ENCODE measurements around the gene GSTM4.

GSTM4 gene

DNA sequence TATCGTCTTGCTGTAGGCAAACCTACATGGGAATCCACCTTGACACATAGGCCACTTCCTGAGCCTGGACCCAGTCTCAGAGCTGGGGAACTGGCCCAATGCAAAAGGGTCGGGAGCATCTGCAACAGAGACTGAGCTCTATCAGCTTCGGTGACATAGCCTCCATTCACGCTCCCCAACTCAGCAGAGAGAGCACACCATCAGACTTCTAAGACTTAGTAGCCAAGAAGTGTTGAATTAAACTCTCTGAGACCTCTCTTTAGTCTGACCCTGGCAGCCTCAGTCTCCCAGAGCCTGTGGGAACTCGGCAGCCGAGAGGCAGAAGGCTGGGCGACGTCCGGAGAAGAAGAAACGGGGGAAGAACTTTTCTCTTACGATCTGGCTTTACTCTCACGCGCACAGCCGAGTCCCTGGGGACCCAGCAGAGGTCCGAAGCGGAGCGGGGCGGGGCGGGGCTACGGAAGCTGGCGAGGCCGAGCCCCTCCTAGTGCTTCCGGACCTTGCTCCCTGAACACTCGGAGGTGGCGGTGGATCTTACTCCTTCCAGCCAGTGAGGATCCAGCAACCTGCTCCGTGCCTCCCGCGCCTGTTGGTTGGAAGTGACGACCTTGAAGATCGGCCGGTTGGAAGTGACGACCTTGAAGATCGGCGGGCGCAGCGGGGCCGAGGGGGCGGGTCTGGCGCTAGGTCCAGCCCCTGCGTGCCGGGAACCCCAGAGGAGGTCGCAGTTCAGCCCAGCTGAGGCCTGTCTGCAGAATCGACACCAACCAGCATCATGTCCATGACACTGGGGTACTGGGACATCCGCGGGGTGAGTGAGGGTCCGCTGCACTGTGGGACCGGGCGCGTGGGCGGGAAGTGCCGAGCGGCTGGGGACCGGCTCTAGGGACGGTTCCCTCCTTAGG is at the start of gene GSTM4:
TSS of gene GSTM4 (plus strand) at position 485 of the 905 bp plus-strand sequence. CDS start at position 776, 291 bp downstream.
- peak; percentile 43 for DNase-seq (ENCODE audit: low read depth, low spot score)

DNA sequence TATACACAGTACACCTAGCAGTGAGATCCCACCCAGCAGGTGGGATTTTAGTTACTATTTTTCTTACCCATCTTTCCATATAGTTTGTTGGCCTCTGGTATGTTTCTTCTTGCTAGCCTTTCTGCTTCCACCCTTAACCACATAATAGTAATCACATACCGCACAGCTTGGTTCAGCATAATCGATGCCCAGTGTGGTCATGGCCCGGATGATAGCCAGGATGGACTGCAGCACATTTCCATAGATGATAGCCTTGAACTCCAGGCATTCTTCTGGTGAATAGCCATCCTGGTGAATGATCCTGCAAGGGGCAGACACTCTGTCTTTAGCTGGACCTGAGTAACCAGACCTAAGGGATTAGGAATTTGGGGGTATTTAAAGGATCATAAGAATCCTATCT is 46.0 kb upstream of the GSTM4 start:
- DNase-seq (ENCODE audit: low read depth, low spot score) = no peak

DNA sequence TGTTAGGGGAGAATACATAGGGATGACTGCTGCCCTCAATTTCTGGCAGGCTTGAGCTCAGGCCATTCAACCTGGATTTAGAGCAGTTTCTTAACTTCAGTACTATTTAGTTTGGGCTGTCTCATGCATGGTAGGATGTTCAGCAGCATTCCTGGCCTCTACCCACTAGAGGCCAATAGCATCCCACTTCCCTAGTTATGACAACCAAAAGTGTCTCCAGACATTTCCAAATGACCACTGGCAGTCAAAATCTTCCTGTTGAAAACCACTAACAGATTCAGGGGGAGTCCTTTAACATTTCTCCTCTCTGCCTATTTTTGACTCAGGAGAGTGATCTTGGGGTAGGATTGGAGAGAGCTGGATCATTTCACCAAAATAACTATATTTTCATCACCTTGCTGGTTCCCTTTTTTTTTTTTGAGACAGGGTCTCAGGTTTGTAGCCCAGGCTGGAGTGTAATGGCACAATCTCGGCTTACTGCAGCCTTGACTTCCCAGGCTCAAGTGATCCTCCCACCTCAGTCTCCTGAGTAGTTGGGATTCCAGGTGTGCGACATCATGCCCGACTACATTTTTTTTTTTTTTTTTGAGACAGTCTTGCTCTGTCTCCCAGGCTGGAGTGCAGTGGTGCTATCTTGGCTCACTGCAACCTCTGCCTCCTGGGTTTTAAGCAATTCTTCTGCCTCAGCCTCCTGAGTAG is 45.1 kb upstream of the GSTM4 start:
- no peak for DNase-seq (ENCODE audit: low read depth, low spot score)

DNA sequence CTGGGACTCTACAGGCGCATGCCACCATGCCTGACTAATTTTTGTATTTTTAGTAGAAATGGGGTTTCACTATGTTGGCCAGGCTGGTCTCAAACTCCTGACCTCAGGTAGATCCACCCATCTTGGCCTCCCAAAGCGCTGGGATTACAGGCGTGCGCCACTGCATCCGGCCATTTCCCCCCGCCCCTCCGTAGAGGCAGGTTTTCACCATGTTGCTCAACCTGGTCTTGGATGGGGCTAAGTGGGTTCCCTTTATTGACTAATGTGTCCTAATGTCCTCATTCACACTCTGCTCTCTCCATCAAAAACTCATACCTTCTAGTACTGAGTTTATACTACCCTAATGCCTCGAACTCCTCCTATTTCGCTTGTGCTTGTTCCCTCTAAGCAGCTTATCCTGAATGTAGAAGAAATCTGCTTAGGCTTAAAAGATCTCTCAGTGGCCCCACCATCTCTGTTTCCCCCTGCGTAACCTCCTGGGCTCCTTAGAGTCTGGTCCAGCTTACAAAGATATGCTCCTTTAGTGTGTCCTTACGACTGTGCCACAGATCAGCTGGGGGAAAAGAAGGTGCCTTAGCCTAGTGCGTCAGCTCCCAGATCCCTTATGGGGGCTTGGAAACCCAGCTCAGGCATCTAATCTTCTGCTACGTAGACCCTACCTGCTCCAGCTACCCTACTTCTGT is 44.5 kb upstream of the GSTM4 start:
- DNase-seq (ENCODE audit: low read depth, low spot score) = no peak

DNA sequence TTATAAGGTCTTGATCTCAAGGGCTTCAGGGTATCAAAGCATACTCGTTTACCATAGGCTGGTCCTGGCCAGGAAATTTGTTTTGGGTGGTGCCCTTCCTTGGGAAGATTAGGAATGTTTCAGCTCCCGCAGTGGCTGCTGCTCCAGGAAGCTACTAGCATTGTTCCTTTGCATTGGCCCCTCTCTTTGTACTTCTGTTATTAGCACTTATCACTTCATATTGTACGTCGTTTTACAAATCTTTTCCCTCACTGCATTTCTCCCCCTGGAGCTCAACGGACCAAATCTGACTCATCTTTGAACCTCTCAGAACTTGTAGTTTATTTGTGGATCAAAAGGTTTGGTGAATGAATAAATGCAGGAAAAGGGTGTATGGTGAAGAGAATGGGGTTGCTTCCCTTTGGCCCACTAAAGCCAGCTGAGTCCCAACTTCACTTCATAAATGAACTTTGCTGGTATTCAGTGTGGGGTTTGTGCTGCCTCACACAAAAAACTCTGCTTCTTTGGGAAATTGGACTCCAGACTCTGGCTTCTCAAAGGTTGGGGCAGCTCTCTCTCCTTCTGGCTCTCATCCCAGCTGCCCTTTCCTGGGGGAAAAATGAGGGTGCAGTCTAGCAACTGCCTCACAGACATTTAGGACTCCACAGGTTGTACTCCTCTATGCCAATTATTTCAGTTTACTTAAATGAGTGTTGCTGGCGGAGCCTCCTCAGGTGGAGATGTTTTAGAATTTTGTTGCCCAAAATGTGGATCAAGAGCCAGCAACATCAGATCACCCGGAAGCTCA is 42.3 kb upstream of the GSTM4 start:
- DNase-seq (ENCODE audit: low read depth, low spot score) = no peak

DNA sequence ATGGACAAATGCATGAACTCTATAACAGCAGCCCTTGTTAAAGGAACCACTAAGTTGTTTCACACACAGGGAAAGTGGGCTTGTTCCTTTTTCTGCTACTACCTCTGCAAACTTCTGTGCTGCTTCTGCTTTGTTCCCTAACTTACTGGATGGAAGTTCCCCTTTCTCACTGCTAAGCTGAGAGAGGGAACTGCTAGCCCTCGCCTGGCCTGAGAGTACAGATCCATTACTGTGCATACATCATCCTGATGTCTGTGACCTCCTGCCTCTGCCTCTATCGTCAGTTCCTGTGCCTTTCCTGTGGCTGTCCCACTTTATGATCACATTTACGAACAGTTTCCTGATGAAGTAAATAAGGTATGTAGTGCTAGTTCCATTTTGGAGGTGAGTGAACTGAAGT is 40.0 kb upstream of the GSTM4 start:
- DNase-seq (ENCODE audit: low read depth, low spot score) = no peak

DNA sequence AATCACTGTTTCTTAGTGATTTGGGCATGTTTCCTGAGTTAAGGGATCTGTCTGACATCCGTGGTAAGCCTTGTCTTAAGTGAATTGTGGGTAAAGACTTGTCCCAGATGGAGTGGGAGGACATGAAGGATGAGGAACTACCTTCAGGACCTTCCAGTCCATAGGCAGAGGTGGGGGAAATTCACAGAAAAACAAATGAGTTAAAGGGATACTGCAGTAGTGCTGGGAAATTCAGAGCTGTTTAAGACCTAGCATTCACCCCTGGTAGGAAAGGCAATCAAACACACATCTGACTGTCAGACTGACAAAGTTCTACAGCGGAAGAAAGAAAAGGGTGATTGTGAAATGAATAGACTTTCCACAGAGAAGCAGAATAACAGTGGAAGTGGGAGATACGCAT is 39.5 kb upstream of the GSTM4 start:
- DNase-seq (ENCODE audit: low read depth, low spot score) = no peak

DNA sequence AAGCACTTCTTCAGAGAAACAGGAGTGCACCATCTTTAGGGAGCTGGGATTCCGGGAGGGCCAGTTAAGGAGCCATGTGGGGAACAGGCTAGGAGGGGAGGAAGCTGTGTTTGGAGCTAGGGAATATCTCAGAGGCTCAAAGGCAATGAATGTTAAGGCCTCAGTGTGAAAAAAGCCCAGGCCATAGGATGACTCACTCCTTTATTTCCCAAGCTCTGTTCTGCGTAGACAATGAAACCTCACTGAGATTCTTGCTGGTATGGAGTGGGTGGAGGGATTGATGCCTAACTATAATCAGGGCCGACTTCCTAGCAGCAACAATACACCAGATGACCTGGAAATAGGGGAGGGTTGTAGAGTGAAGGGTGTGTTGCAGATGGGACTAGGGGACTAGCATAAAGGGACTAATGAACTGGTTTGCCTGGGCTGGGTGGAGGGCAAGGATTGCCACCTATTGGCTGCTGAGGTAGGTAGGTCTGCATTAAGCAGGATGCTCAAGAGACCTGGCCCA is 38.6 kb upstream of the GSTM4 start:
- no peak for DNase-seq (ENCODE audit: low read depth, low spot score)

DNA sequence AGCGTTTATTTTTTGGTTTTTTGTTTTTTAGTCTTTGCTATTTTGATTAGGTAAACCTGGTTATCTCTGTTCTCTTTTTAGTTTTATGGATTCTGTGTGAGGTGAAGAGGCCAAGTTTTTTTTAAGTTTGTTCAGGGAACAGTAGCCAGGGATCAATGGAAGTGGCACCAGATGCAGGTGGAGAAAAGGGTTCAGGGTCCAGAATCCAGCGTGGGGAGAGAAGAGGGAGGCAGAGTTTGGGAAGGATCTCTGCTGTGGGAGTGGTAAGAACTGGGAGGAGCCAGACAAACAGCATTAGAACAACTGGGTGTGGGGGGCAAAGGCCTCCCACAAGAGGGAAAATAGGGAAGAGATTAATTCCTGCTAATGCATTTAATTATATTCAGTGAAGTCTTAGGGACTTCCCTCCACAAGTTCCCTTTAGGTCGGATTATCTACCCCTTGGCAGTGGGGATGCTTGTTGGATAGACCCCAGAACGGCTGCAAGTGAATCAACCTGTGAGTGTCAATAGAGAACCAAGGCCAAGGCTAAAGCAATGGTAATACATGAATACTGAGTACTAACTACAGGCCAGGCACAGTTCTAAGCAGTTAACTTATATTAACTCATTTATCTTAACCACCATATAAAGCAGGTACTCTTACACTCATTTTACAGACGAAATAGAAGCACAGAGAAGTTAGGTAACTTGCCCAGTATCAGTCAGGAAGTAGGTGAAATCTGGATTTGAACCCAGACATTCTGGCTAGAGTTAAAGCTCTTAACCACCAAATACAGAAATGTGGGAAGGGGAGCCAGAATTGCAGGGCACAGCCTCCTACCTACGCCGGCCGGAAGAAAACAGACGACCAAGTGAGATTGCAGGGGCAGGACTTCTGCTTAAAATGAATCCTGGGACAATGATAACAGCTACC is 37.0 kb upstream of the GSTM4 start:
- no peak for DNase-seq (ENCODE audit: low read depth, low spot score)

DNA sequence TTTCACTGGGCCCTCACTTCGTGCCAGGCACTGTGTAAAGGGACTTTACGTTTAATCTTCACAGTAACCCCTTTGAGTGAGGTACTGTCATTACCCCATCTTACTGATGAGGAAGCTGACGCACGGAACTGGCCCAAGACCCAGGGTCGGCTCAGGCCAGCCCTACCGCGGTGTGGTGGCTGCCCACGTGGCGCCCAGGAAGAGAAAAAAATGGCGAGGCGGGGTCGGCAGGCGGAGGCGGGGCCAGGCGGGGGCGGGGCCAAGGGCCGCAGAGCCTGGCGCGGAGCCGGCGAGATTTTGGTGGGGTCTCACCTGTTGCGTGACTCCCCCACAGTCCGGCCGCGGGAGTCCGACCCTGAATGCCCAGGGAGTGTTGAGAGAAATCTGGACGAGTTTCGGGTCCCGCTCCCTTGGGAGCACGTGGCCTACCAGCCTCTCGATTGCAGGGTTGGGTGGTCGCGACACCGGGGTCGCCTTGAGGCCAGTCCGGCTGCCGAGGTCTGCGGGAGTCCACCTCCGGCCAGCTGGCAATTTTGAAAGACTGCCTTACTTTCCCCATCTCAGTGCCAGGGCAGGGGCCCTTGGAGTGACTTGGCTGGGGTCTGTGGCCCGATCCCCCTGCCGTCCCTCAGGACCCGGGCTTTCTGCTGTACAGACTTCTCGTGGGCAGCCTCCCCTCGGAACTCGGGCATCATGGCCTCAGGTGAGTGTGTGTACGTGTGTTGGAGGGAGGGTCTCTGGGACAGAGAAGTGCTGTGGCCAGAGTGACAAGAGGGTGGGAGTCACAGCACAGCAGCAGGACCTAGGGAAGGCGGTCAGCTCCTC is 36.1 kb upstream of the GSTM4 start, which contains the start of the genes AMPD2 and GNAT2:
TSS of gene AMPD2 (plus strand) at position 262 of the 825 bp plus-strand sequence. CDS start 1,339 bp downstream, outside the sequence.
TSS of gene GNAT2 (minus strand) at position 41 of the 825 bp plus-strand sequence. CDS start 6,746 bp downstream, outside the sequence.
- DNase-seq (ENCODE audit: low read depth, low spot score) = peak; percentile 34

DNA sequence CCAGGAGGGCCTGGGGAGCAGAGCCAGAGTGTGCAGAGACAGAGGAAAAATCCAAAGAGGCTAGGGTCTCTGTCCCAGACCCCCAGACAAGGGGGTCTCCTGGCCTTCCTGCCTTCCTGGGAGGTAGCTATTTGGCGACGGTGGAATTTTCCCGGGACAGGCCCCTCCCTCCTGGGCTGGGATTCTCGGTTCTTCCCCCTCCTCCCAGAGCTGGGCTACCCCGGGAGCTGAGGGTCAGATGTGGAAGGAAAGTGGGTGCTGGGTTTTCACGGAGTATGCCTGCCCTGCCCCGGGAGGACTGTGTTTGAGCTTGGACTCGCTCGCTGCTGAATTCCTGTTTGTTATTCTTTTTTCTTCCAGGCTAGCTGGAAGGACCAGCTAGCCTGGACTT is 35.5 kb upstream of the GSTM4 start:
- DNase-seq (ENCODE audit: low read depth, low spot score) = no peak

DNA sequence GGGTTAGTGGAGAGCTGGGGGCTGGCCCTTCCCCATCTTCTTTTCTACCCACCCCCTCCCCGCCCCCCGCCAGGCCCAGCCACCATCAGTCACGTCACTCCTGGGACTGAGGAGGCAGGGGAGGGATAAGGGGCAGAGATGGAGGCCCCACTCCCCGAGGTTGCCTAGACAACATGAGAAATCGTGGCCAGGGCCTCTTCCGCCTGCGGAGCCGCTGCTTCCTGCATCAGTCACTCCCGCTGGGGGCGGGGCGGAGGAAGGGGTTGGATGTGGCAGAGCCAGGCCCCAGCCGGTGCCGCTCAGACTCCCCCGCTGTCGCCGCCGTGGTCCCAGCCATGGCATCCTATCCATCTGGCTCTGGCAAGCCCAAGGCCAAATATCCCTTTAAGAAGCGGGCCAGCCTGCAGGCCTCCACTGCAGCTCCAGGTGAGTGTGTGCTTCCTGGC is 35.0 kb upstream of the GSTM4 start:
- peak; percentile 93 for DNase-seq (ENCODE audit: low read depth, low spot score)

DNA sequence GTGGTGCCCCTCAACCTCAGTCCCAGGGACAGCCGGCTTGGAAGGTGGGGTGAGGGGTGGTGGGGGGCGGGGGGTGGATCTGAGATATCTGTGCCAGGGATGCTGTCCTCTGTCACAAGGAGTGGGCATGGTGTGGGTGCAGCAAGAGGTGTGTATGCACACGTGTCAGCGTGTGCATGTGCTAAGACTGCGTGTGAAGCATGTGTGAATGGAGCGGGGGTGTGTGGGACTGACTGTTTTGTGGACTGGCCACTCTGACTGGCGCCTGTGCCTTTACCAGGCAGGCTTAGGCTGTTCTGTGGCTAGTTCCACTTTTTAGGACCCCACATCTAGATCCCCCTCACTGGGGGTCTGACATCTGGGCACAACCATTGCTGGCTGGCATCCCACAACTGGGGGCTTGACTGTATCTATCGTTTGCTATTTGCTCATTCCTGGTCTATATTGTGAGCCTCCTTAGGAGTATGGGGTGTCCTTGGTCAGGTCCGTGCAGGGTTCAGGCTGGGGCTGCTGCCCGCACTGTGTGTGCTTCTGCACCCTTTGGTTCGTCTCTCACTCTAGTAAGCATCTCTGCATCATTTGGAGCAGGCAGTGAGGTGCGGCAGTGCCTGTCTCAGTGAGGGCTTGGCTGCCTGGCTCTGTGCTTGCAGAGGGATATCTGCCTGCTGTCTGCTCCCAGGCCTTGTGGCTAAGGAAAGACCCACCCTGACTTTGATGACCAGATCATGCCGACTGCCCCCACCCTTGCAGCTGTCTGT is 34.3 kb upstream of the GSTM4 start:
- DNase-seq (ENCODE audit: low read depth, low spot score) = no peak

DNA sequence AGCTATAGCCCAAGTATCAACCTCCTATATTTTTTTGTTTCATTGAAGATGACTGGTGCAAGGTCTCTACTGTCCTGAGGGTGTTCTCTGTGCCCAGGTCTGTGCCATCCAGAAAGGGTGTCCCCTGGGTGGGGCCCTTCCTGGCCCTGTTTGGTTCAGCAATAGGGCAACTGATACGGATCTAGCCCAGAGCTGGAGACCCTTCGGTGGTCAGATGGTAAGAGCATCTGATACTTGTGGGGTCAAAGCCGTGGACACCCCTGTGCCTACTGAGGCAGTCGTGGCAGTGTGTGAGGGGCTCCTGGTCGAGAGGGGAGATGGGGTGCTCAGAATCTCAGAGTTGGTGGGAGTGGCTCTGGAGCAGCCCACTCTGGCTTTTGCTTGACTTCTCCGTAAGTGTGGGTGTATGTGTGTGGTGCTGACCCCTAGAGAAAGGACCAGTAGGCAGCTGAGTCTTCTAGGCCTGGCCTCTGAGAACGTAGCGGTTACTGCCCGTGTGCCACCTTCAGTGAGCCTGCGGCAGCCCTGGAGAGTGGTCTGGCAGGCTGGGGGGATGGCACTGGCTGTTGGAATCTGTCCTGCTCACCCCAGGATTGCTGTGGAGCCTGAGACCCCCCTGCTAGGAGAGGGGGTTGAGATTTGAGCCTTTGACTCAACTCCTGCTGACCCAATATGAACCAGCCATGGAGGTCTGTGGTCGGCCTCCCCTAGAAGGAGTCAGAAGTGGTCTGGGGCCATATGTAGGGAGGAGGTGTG is 33.6 kb upstream of the GSTM4 start:
- DNase-seq (ENCODE audit: low read depth, low spot score) = no peak

DNA sequence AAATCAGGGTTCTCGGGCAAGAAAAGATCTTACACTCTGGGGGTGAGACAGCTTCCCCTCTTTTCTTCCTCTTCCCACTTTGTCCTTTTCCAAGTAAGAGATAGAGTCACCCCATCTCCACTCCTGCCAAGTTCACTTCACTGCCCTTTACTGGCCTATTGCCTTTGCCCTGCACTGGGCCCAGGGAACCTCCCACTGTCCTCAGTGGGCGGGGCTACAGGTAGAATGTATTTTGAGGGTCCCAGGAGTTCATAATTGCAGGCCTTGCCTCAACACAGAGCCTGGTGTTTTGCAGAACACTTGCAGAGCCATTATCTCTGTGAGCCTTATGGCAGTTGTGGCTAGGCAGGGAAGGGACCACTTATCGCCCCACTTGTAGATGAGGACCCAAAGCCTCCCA is 33.0 kb upstream of the GSTM4 start:
- no peak for DNase-seq (ENCODE audit: low read depth, low spot score)

DNA sequence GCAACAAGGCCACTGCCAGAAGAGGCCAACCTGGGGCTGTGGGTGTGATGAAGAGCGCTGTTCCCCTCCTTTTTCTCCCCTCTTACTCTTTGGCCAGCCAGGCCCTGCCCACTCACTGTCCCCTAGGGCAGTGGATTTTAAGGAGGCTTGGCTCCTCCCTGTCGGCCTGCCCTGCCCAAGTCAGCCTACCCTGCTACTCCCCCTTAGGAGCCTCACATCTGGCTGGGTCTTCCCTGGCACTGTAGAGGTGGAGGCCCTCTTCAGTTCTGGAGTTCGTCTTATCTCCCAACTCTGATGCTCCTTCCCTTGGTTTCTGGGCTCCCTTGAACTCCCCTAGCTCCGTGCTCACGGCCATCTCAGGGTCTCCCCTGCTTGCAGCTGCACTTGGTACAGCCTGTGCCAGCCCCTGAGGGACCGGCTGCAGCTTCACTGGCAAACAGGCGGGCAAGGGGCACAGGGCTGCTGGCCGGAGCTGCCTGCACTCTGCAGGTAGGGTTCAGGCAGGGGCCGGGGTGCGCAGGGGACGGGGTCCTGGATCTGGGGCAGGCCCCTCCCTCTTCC is 32.2 kb upstream of the GSTM4 start:
- DNase-seq (ENCODE audit: low read depth, low spot score) = no peak
